ENCODE data around the gene ATAD3C. TPM values are rescaled to one million over a fixed set of nuclear protein-coding genes. Genes with fewer than 3 reads are reported as not detected.
"Not testable (repeated sequence)": the region's sequence is repeated elsewhere in the genome, so short reads cannot be mapped to it uniquely, and the experiment has no call there.

Gene ATAD3C
- total RNA-seq, 1 donor from 2014 or later: 0.26 TPM

- no peak for DNase-seq (ENCODE audit: low read depth)
- FAIRE-seq: no peak
- Histone ChIP-seq H3K4me3 (ENCODE audit: low read depth, low read length) (no peak overlapping the region), H3K27me3 (ENCODE audit: control insufficient read depth, insufficient read depth, low read length) (no peaks in the 10 kb centered on the region), H3K36me3 (ENCODE audit: control insufficient read depth, insufficient read depth, low read length) (peaks cover 24% of the 10 kb centered on the region)
- no peak for TF ChIP-seq CTCF (IDR thresholded peaks at IDR 0.05; ENCODE audit: insufficient read depth, low read length, severe bottlenecking)
Measured at GRCh38 chr1:1403653-1404052, 45.8 kb upstream of the ATAD3C start.

DNA sequence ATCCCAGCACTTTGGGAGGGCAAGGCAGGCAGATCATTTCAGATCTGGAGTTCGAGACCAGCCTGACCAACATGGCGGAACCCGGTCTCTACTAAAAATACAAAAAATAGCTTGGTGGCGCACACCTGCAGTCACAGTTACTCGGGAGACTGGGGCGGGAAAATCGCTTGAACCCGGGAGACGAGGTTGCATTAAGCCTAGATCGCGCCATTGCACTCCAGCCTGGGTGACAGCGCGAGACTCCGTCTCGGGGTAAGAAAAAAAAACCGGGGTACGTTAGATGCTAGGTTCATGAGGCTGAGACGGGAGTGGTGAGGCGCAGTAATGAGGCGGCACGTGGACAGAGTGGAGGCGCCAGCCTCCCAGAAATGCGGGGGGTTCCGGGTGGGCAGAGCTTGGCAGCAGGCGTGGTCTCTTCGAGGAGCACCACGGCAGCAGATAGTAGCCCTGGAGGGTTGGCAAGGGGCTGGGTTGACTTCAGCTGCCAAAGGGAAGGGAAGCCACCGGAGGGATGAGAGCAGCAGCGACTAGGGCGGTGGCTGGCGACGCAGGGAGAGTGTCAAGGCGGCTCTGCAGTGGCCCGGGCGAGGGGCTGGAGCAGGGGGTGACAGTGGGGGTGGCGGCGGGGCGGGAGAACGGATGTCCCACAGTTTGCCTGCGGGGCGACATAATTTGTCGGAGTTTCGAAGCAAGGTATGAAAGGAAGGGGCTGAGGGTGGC is 43.2 kb upstream of the ATAD3C start:
- no peak for DNase-seq (ENCODE audit: low read depth)
- no peak for FAIRE-seq
- peaks cover 22% of the 10 kb centered on the region for H3K36me3 ChIP-seq (ENCODE audit: control insufficient read depth, insufficient read depth, low read length)
- no peak for TF ChIP-seq CTCF (IDR thresholded peaks at IDR 0.05; ENCODE audit: insufficient read depth, low read length, severe bottlenecking)
- peak overlapping the region; percentile 90 for H3K4me3 ChIP-seq (ENCODE audit: low read depth, low read length)
- H3K27me3 ChIP-seq (ENCODE audit: control insufficient read depth, insufficient read depth, low read length): no peaks in the 10 kb centered on the region

GRCh38 chr1:1406821-1407635 is 42.5 kb upstream of the ATAD3C start, which contains the start of gene MRPL20:
TSS of gene MRPL20 (minus strand) at chr1:1407293. CDS start at chr1:1407217, 76 bp downstream.
- DNase-seq (ENCODE audit: low read depth) (peak; percentile 81), FAIRE-seq (no peak)
- H3K36me3 ChIP-seq (ENCODE audit: control insufficient read depth, insufficient read depth, low read length): peaks cover 17% of the 10 kb centered on the region
- H3K4me3 ChIP-seq (ENCODE audit: low read depth, low read length): peak within 1 kb of the TSS; percentile 90
- H3K27me3 ChIP-seq (ENCODE audit: control insufficient read depth, insufficient read depth, low read length): no peaks in the 10 kb centered on the region
- no peak for TF ChIP-seq CTCF (IDR thresholded peaks at IDR 0.05; ENCODE audit: insufficient read depth, low read length, severe bottlenecking)

- Histone ChIP-seq H3K27me3 (ENCODE audit: control insufficient read depth, insufficient read depth, low read length) (no peaks in the 10 kb centered on the region), H3K4me3 (ENCODE audit: low read depth, low read length) (peak overlapping the region; percentile 90), H3K36me3 (ENCODE audit: control insufficient read depth, insufficient read depth, low read length) (peaks cover 13% of the 10 kb centered on the region)
- no peak for DNase-seq (ENCODE audit: low read depth)
- TF ChIP-seq CTCF (IDR thresholded peaks at IDR 0.05; ENCODE audit: insufficient read depth, low read length, severe bottlenecking): peak; percentile 14
- FAIRE-seq: no peak
Measured at GRCh38 chr1:1407636-1408318, 41.7 kb upstream of the ATAD3C start.

GRCh38 chr1:1410238-1410637 is 39.3 kb upstream of the ATAD3C start:
- not testable (repeated sequence) for FAIRE-seq; H3K4me3 ChIP-seq (ENCODE audit: low read depth, low read length); DNase-seq (ENCODE audit: low read depth); H3K27me3 ChIP-seq (ENCODE audit: control insufficient read depth, insufficient read depth, low read length); H3K36me3 ChIP-seq (ENCODE audit: control insufficient read depth, insufficient read depth, low read length)

GRCh38 chr1:1411626-1412025 is 37.9 kb upstream of the ATAD3C start:
- DNase-seq (ENCODE audit: low read depth) (no peak), FAIRE-seq (no peak)
- no peak overlapping the region for H3K4me3 ChIP-seq (ENCODE audit: low read depth, low read length)

DNA sequence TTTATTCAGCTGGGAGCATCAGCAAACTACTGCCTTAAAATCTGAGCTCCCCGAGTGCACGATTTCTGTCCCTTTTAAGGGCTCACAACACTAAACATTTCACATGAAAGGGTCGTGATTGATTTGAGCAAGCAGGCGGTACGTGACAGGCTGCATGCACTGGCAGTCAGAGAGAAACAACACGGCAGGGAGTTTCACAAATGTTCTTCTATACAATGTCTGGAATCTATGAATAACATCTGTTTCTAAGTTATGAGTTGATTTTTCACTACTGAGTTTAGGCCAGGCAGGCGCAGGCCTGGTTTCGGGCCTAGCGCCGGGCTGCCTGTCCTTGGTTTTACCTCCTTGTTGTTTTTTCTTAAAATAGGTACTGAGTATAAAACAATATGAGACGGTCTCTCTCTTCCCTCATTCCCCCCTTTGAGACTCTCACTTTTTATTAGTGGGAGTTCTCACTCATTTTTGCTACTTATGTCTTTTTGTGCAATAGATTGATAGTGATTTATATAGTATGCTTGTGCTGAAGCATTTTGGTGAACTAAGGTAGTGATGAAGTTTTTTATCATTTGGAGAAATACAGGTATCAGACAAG is 37.1 kb upstream of the ATAD3C start:
- not testable (repeated sequence) for FAIRE-seq; H3K4me3 ChIP-seq (ENCODE audit: low read depth, low read length); H3K36me3 ChIP-seq (ENCODE audit: control insufficient read depth, insufficient read depth, low read length); H3K27me3 ChIP-seq (ENCODE audit: control insufficient read depth, insufficient read depth, low read length); DNase-seq (ENCODE audit: low read depth)

More at GRCh38 chr1:1411626-1412025, 37.9 kb upstream of the ATAD3C start:
- H3K27me3 ChIP-seq (ENCODE audit: control insufficient read depth, insufficient read depth, low read length): no peaks in the 10 kb centered on the region
- TF ChIP-seq CTCF (IDR thresholded peaks at IDR 0.05; ENCODE audit: insufficient read depth, low read length, severe bottlenecking): no peak
- H3K36me3 ChIP-seq (ENCODE audit: control insufficient read depth, insufficient read depth, low read length): peaks cover 1% of the 10 kb centered on the region

All from bronchial epithelial cell (primary cell).